GM23338 (cell line): ENCODE results near the gene RFX4. TPM values are rescaled to one million over a fixed set of nuclear protein-coding genes. Genes with fewer than 3 reads are reported as not detected.

Experiments
- ATAC-seq: fragments of 200-7000 bp; cut with Tn5 transposase; 3 replicates; pipeline ENCODE4 v1.9.1; 2020
- DNase-seq: peaks from one replicate; pipeline ENCODE4 v3.0.0-alpha.2; 2015; ENCODE audit warnings: low spot score
- H2AFZ ChIP-seq: fragments of 200-600 bp; sonication (generic); 2 replicates; pipeline ENCODE4 v1.8.0; 2016; ENCODE audit warnings: antibody characterized with exemption, mild to moderate bottlenecking, moderate library complexity
- H3F3A ChIP-seq: fragments of 200-600 bp; sonication (generic); replicated peaks from 2 replicates; pipeline ENCODE4 v1.8.0; 2017; ENCODE audit warnings: antibody characterized with exemption, mixed run types, low read depth
- H3K27ac ChIP-seq: fragments of 200-600 bp; sonication (generic); 2 replicates; pipeline ENCODE4 v1.6.1; 2016; ENCODE audit warnings: low read depth
- H3K27me3 ChIP-seq: fragments of 200-600 bp; sonication (generic); 2 replicates; pipeline ENCODE4 v1.8.0; 2016; ENCODE audit warnings: mild to moderate bottlenecking, mixed run types, moderate library complexity; ENCODE audit not compliant: insufficient read depth
- H3K36me3 ChIP-seq: fragments of 200-600 bp; sonication (generic); 2 replicates; pipeline ENCODE4 v1.8.0; 2016; ENCODE audit warnings: mild to moderate bottlenecking; ENCODE audit not compliant: insufficient read depth
- H3K4me1 ChIP-seq: fragments of 200-600 bp; sonication (generic); 2 replicates; pipeline ENCODE4 v1.8.0; 2016; ENCODE audit warnings: mild to moderate bottlenecking, moderate library complexity; ENCODE audit not compliant: insufficient read depth
- H3K4me2 ChIP-seq: fragments of 200-600 bp; sonication (generic); 2 replicates; pipeline ENCODE4 v1.7.1; 2017; ENCODE audit warnings: mixed run types
- H3K4me3 ChIP-seq: fragments of 200-600 bp; sonication (generic); 2 replicates; pipeline ENCODE4 v1.6.1; 2016; ENCODE audit warnings: mixed run types
- H3K79me2 ChIP-seq: fragments of 200-600 bp; sonication (generic); replicated peaks from 2 replicates; pipeline ENCODE4 v1.8.0; 2017; ENCODE audit warnings: mild to moderate bottlenecking; ENCODE audit not compliant: insufficient read depth
- H3K9me2 ChIP-seq: fragments of 200-600 bp; sonication (generic); 2 replicates; pipeline ENCODE4 v1.8.0; 2017; ENCODE audit not compliant: insufficient read depth
- H4K20me1 ChIP-seq: fragments of 200-600 bp; sonication (generic); replicated peaks from 2 replicates; pipeline ENCODE4 v1.8.0; 2017; ENCODE audit warnings: mild to moderate bottlenecking; ENCODE audit not compliant: insufficient read depth
- H3K27ac Mint-ChIP-seq: 2 replicates; pipeline ENCODE4 v1.8.0; 2020; ENCODE audit warnings: inconsistent platforms, mild to moderate bottlenecking, moderate library complexity, mixed read lengths
- H3K27me3 Mint-ChIP-seq: 3 replicates; pipeline ENCODE4 v1.8.0; 2022; ENCODE audit warnings: low read depth, mild to moderate bottlenecking, moderate library complexity, mixed read lengths, inconsistent platforms; ENCODE audit not compliant: insufficient read depth, poor library complexity
- H3K36me3 Mint-ChIP-seq: 3 replicates; pipeline ENCODE4 v1.8.0; 2021; ENCODE audit warnings: low read depth, mild to moderate bottlenecking, inconsistent platforms, moderate library complexity, mixed read lengths
- H3K4me1 Mint-ChIP-seq: 3 replicates; pipeline ENCODE4 v1.8.0; 2020; ENCODE audit warnings: mild to moderate bottlenecking, inconsistent platforms, mixed read lengths
- H3K4me3 Mint-ChIP-seq: 3 replicates; pipeline ENCODE4 v1.8.0; 2021; ENCODE audit warnings: moderate library complexity, mild to moderate bottlenecking, inconsistent platforms, mixed read lengths
- H3K9me3 Mint-ChIP-seq: 3 replicates; pipeline ENCODE4 v1.8.0; 2020; ENCODE audit warnings: moderate library complexity, mild to moderate bottlenecking, inconsistent platforms, mixed read lengths
- CREB1 ChIP-seq: fragments of 250-450 bp; sonication (Bioruptor Pico); IDR thresholded peaks from 2 replicates; pipeline ENCODE4 v1.5.0; 2020; ENCODE audit warnings: low read depth, mild to moderate bottlenecking, moderate library complexity
- CTCF ChIP-seq, 2 experiments: fragments of 200-600 bp in 1 of 2; sonication (generic) in 1 of 2; conservative IDR thresholded peaks; 2 replicates each; pipeline versions ENCODE4 v1.5.1 to v1.6.1; 2016 to 2017; ENCODE audit warnings: antibody characterized with exemption in 2 of 2, low read depth in 2 of 2, mild to moderate bottlenecking in 2 of 2, moderate library complexity in 1 of 2
- ETS1 ChIP-seq: IDR thresholded peaks from 2 replicates; pipeline ENCODE4 v1.6.1; 2016; ENCODE audit warnings: antibody characterized with exemption
- EZH2 ChIP-seq: fragments of 200-600 bp; sonication (generic); IDR thresholded peaks from one replicate; pipeline ENCODE4 v1.8.0; 2017; ENCODE audit warnings: antibody characterized with exemption, mild to moderate bottlenecking, low read depth; ENCODE audit not compliant: unreplicated experiment
- EZH2phosphoT487 ChIP-seq: fragments of 200-600 bp; sonication (generic); IDR thresholded peaks from one replicate; pipeline ENCODE4 v1.8.1; 2018; ENCODE audit warnings: antibody characterized with exemption; ENCODE audit not compliant: unreplicated experiment
- JUNB ChIP-seq: IDR thresholded peaks from one replicate; pipeline ENCODE4 v1.6.1; 2016; ENCODE audit warnings: antibody characterized with exemption; ENCODE audit not compliant: unreplicated experiment
- NANOG ChIP-seq: IDR thresholded peaks from 2 replicates; pipeline ENCODE4 v1.6.1; 2016; ENCODE audit warnings: antibody characterized with exemption, borderline replicate concordance
- POLR2AphosphoS5 ChIP-seq: IDR thresholded peaks from 2 replicates; pipeline ENCODE4 v1.6.1; 2016; ENCODE audit warnings: antibody characterized with exemption, low read depth
- STAT1 ChIP-seq: IDR thresholded peaks from one replicate; pipeline ENCODE4 v1.6.1; 2016; ENCODE audit warnings: antibody characterized with exemption; ENCODE audit not compliant: unreplicated experiment
- ZNF114 ChIP-seq: fragments of 250-450 bp; sonication (Bioruptor Pico); IDR thresholded peaks from 2 replicates; pipeline ENCODE4 v1.5.0; 2020; ENCODE audit warnings: mild to moderate bottlenecking, moderate library complexity
- ZNF331 ChIP-seq: fragments of 250-450 bp; sonication (Bioruptor Pico); IDR thresholded peaks from 2 replicates; pipeline ENCODE4 v1.5.0; 2020; ENCODE audit warnings: low read depth, mild to moderate bottlenecking, moderate library complexity
- ZNF462 ChIP-seq: fragments of 250-450 bp; sonication (Bioruptor Pico); IDR thresholded peaks from 2 replicates; pipeline ENCODE4 v1.5.0; 2020; ENCODE audit warnings: mild to moderate bottlenecking, moderate library complexity
- polyA plus RNA-seq: library from polyadenylated mRNA; unstranded; fragments of >200 nt; fragmentation: Nextera tagmentation; extraction: Ambion mirVana; gene quantifications from 2 replicates; pipeline ENCODE4 v1.2.1, GENCODE V29; 2016
- total RNA-seq: library from RNA; depleted of rRNA; stranded (reverse); fragments of >200 nt; shearing (Covaris generic); gene quantifications from 2 replicates; pipeline ENCODE4 v1.2.3, GENCODE V29; 2014
- TF ChIP-seq, protein P1 (sequence below): IDR thresholded peaks from one replicate; pipeline ENCODE4 v1.6.1; 2018; ENCODE audit warnings: antibody characterized with exemption; ENCODE audit not compliant: unreplicated experiment

RFX4 gene
- total and polyA plus RNA-seq, 2 experiments from 2014 or later, result 0.23 TPM; not detected in 1

DNA sequence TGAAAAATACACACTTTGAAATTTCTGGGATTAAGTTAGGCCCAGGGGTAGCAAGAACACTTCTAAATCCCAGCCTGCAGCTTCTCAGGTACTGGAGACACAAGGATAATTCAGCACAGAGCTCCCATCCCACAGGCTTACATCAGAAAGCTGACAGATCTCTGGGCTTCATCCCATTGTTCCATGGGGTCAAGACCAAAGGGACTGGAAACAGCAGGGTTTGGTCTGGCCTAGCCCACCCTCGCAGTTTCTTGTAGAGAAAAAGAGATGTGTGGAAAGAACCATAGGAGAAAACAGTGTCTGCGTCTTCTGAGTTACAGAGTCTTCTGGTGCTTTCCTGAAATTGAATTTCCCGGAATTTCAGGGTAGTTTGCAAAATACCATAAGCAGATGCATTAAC lies 132.1 kb downstream of the RFX4 start:
- Histone ChIP-seq H3K27ac (no peak overlapping the region), H3K36me3 (no peaks in the 10 kb centered on the region), H3F3A (no peaks in the 10 kb centered on the region), H3K4me3 (no peak overlapping the region), H3K79me2 (no peaks in the 10 kb centered on the region), H4K20me1 (no peaks in the 10 kb centered on the region), H3K4me2 (no peak overlapping the region), H2AFZ (no peak overlapping the region), H3K9me2 (0 out of 2 replicates have a peak, but pooled peaks cover 4% of the 10 kb centered on the region), H3K27me3 (no peaks in the 10 kb centered on the region), H3K4me1 (peaks cover 27% of the 10 kb centered on the region)
- ATAC-seq (no peak), DNase-seq (no peak)
- no peaks in the 10 kb centered on the region for H3K36me3 Mint-ChIP-seq
- H3K4me3 Mint-ChIP-seq, result no peak overlapping the region
- peaks cover 3% of the 10 kb centered on the region for H3K27me3 Mint-ChIP-seq
- peaks cover 24% of the 10 kb centered on the region for H3K4me1 Mint-ChIP-seq
- no peak overlapping the region for H3K27ac Mint-ChIP-seq
- H3K9me3 Mint-ChIP-seq, result no peaks in the 10 kb centered on the region
- no peak for TF ChIP-seq NANOG
- TF ChIP-seq CREB1 (CRISPR knock-in tag), result no peak
- TF ChIP-seq ETS1, result no peak
- no peak for TF ChIP-seq JUNB
- TF ChIP-seq, protein P1, sequence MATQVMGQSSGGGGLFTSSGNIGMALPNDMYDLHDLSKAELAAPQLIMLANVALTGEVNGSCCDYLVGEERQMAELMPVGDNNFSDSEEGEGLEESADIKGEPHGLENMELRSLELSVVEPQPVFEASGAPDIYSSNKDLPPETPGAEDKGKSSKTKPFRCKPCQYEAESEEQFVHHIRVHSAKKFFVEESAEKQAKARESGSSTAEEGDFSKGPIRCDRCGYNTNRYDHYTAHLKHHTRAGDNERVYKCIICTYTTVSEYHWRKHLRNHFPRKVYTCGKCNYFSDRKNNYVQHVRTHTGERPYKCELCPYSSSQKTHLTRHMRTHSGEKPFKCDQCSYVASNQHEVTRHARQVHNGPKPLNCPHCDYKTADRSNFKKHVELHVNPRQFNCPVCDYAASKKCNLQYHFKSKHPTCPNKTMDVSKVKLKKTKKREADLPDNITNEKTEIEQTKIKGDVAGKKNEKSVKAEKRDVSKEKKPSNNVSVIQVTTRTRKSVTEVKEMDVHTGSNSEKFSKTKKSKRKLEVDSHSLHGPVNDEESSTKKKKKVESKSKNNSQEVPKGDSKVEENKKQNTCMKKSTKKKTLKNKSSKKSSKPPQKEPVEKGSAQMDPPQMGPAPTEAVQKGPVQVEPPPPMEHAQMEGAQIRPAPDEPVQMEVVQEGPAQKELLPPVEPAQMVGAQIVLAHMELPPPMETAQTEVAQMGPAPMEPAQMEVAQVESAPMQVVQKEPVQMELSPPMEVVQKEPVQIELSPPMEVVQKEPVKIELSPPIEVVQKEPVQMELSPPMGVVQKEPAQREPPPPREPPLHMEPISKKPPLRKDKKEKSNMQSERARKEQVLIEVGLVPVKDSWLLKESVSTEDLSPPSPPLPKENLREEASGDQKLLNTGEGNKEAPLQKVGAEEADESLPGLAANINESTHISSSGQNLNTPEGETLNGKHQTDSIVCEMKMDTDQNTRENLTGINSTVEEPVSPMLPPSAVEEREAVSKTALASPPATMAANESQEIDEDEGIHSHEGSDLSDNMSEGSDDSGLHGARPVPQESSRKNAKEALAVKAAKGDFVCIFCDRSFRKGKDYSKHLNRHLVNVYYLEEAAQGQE, result no peak
- TF ChIP-seq EZH2phosphoT487, result no peak
- TF ChIP-seq ZNF331 (CRISPR knock-in tag), result no peak
- TF ChIP-seq EZH2, result no peak
- TF ChIP-seq POLR2AphosphoS5, result no peak
- no peak for TF ChIP-seq STAT1
- no peak for TF ChIP-seq ZNF114 (CRISPR knock-in tag)
- TF ChIP-seq CTCF (conservative IDR thresholded peaks at IDR 0.05; ENCODE audit: low read depth in 2 of 2), result no peak
- no peak for TF ChIP-seq ZNF462 (CRISPR knock-in tag)
